Psoas muscle (tissue), 8 donors: ENCODE data around the gene SFTA2. TPM values are rescaled to one million over a fixed set of nuclear protein-coding genes. Genes with fewer than 3 reads are reported as not detected.
"Not testable (repeated sequence)": the region's sequence is repeated elsewhere in the genome, so short reads cannot be mapped to it uniquely, and the experiment has no call there.

ENCODE experiments used
- ATAC-seq, 4 donors: fragments of 200-7000 bp; cut with Tn5 transposase; one replicate each; pipeline ENCODE4 v1.9.1; 2020; ENCODE audit warnings: moderate library complexity in 3 of 4, mild to moderate bottlenecking in 2 of 4
- DNase-seq, 2 donors: peaks; one replicate each; pipeline ENCODE4 v3.0.0-alpha.2; 2020
- H3K27ac ChIP-seq: fragments of 200-600 bp; one replicate; pipeline ENCODE4 v1.8.0; 2022
- H3K27me3 ChIP-seq, 3 donors: fragments of 200-600 bp in 1 of 3; one replicate each; pipeline versions ENCODE4 v1.6.1 to v1.8.0; 2013 to 2022; ENCODE audit warnings: low read length in 2 of 3, mild to moderate bottlenecking in 2 of 3, moderate library complexity in 1 of 3; ENCODE audit not compliant: insufficient read depth in 3 of 3
- H3K36me3 ChIP-seq, 2 donors: fragments of 200-600 bp in 1 of 2; one replicate each; pipeline versions ENCODE4 v1.6.1 to v1.8.0; 2013 to 2022; ENCODE audit warnings: low read depth in 1 of 2, mild to moderate bottlenecking in 1 of 2, moderate library complexity in 1 of 2; ENCODE audit not compliant: insufficient read depth in 1 of 2
- H3K4me1 ChIP-seq: fragments of 200-600 bp; one replicate; pipeline ENCODE4 v1.8.0; 2022
- H3K4me3 ChIP-seq: fragments of 200-600 bp; one replicate; pipeline ENCODE4 v1.8.0; 2022; ENCODE audit warnings: mild to moderate bottlenecking
- H3K9me3 ChIP-seq: fragments of 200-600 bp; one replicate; pipeline ENCODE4 v1.8.0; 2022
- CTCF ChIP-seq: fragments of 200-600 bp; IDR thresholded peaks from one replicate; pipeline ENCODE4 v1.8.0; 2022; ENCODE audit warnings: antibody characterized with exemption
- WGBS, 3 donors: extraction: QIAGEN DNeasy Blood & Tissue Kit; methylation state at CpG; one replicate each; pipeline versions ENCODE4 v1.1.6 to v1.1.7; 2013; 5-methylcytosine and 5-hydroxymethylcytosine counted together
- intact Hi-C, 2 donors: fragments of 100-400 bp; cut with DNase I; formaldehyde crosslinking; loops; one replicate each; pipeline versions ENCODE4 v1.11.0 to v1.14.2; 2022
- polyA plus RNA-seq, 3 donors: library from polyadenylated mRNA; stranded (reverse); fragments of 200-250 nt; gene quantifications; one replicate each; pipeline ENCODE4 v1.2.3, GENCODE V29; 2013
- total RNA-seq, 4 donors: library from RNA; stranded (reverse); fragmentation: NEBNext Ultra II Directional in 2 of 4; extraction: Animal tissue kit (Norgen Biotek cat#: 25700) in 2 of 4; gene quantifications; one replicate each; pipeline versions ENCODE4 v1.2.1 to v1.2.4, GENCODE V29; 2021 to 2023
- donor health status: healthy with polysubstance abuse.
- donor health status: DM: no; HTN: no; CAD: no; lungs with moderate emphysema.
- donor health status: Bipolar disorder and iron deficiency.
- donor health status: healthy.
- donor health status: DM: yes; HTN: yes; CAD: no.
- donor health status: DM: no; HTN: no; CAD: no.
- donor health status: DM: no; HTN: no; CAD: no.
- donor health status: DM: yes; HTN: yes; CAD: no.

The SFTA2 gene
- total and polyA plus RNA-seq, 7 donors, result 0.13 to 0.14 TPM; not detected in 5

GRCh38 chr6:30913721-30914075 is 18.3 kb downstream of the SFTA2 start:
- ATAC-seq (peak in 3 of 4 donors; percentile 58 to 68 (median 63)), DNase-seq (no peak)
- Histone ChIP-seq H3K9me3 (no peaks in the 10 kb centered on the region), H3K27me3 (no peaks in the 10 kb centered on the region), H3K4me3 (peak overlapping the region; percentile 75), H3K27ac (peak overlapping the region; percentile 92), H3K4me1 (peaks cover 28% of the 10 kb centered on the region), H3K36me3 (peaks cover 4 to 62% of the 10 kb centered on the region in 2 donors)
- intact Hi-C loops, result loop anchor here (1.0 to 10.0 kb wide), 5 partner anchors 85 to 173 kb away; no protein-coding TSS in a partner anchor
- WGBS, 3 donors, result 1 to 2% (median 2%) methylated on average over 31 of the region's 31 CpGs
- no peak for TF ChIP-seq CTCF

GRCh38 chr6:30912746-30913520 is 19.0 kb downstream of the SFTA2 start:
- WGBS, 3 donors, result 49 to 63% (median 51%) methylated on average over 8 of the region's 8 CpGs
- TF ChIP-seq CTCF, result no peak
- ATAC-seq (no peak), DNase-seq (no peak)
- no peaks in the 10 kb centered on the region for H3K27me3 ChIP-seq
- H3K9me3 ChIP-seq, result no peaks in the 10 kb centered on the region
- intact Hi-C loops, result loop anchor here in 1 of 2 donors (1.0 to 10.0 kb wide), 2 partner anchors 85 to 132 kb away; no protein-coding TSS in a partner anchor
- H3K36me3 ChIP-seq, result peaks cover 4 to 55% of the 10 kb centered on the region in 2 donors
- peak overlapping the region; percentile 75 for H3K4me3 ChIP-seq
- peak overlapping the region; percentile 92 for H3K27ac ChIP-seq
- peaks cover 30% of the 10 kb centered on the region for H3K4me1 ChIP-seq

- H3K27me3 ChIP-seq, ATAC-seq, H3K9me3 ChIP-seq, DNase-seq, H3K27ac ChIP-seq, H3K4me3 ChIP-seq: not testable (repeated sequence)
- Histone ChIP-seq H3K36me3 (peaks cover 4 to 36% of the 10 kb centered on the region in 2 donors), H3K4me1 (peaks cover 23% of the 10 kb centered on the region)
- WGBS, 3 donors, result 89 to 91% (median 91%) methylated on average over 12 of the region's 12 CpGs
- intact Hi-C loops, result loop anchor here in 1 of 2 donors (10.0 kb wide), 1 partner anchor 134 kb away; no protein-coding TSS in a partner anchor
Observed at GRCh38 chr6:30910473-30910872, 21.5 kb downstream of the SFTA2 start.

GRCh38 chr6:30908700-30909099 is 23.3 kb downstream of the SFTA2 start:
- intact Hi-C loops, result no loop called here
- peak overlapping the region; percentile 74 for H3K27ac ChIP-seq
- TF ChIP-seq CTCF, result no peak
- H3K4me3 ChIP-seq, result peak overlapping the region; percentile 84
- H3K9me3 ChIP-seq, result no peaks in the 10 kb centered on the region
- ATAC-seq, result no peak
- no peaks in the 10 kb centered on the region for H3K27me3 ChIP-seq
- DNase-seq, result no peak
- peaks cover 4 to 36% of the 10 kb centered on the region in 2 donors for H3K36me3 ChIP-seq
- H3K4me1 ChIP-seq, result peaks cover 14% of the 10 kb centered on the region
- WGBS, 3 donors, result 25 to 33% (median 27%) methylated on average over 2 of the region's 2 CpGs

- H3K4me3 ChIP-seq, result peak within 1 kb of the TSS; percentile 84
- peak within 1 kb of the TSS; percentile 74 for H3K27ac ChIP-seq
- peak; percentile 96 to 98 for DNase-seq
- no peaks in the 10 kb centered on the region for H3K27me3 ChIP-seq
- ATAC-seq, result peak; percentile 93 to 98 (median 97)
- H3K4me1 ChIP-seq, result peaks cover 9% of the 10 kb centered on the region
- intact Hi-C loops, result no loop called here
- H3K36me3 ChIP-seq, result peaks cover 4 to 36% of the 10 kb centered on the region in 2 donors
- 0 to 1% (median 1%) methylated on average over 49 of the region's 49 CpGs for WGBS, 3 donors
- no peak for TF ChIP-seq CTCF
- no peaks in the 10 kb centered on the region for H3K9me3 ChIP-seq
Observed at GRCh38 chr6:30907758-30908591, 24.0 kb downstream of the SFTA2 start, which contains the start of gene GTF2H4. Gene GTF2H4, plus strand, starts transcription at chr6:30908207.

- H3K9me3 ChIP-seq, H3K4me1 ChIP-seq, ATAC-seq, DNase-seq, intact Hi-C loops, H3K27me3 ChIP-seq: not testable (repeated sequence)
- Histone ChIP-seq H3K4me3 (peak overlapping the region; percentile 84), H3K36me3 (peaks cover 4 to 32% of the 10 kb centered on the region in 2 donors), H3K27ac (peak overlapping the region; percentile 74)
- 46 to 53% (median 47%) methylated on average over 15 to 16 of the region's 16 CpGs for WGBS, 3 donors
Observed at GRCh38 chr6:30907290-30907757, 24.6 kb downstream of the SFTA2 start.
